ENCODE data around the gene TNFSF13.

- TF ChIP-seq, protein P1, sequence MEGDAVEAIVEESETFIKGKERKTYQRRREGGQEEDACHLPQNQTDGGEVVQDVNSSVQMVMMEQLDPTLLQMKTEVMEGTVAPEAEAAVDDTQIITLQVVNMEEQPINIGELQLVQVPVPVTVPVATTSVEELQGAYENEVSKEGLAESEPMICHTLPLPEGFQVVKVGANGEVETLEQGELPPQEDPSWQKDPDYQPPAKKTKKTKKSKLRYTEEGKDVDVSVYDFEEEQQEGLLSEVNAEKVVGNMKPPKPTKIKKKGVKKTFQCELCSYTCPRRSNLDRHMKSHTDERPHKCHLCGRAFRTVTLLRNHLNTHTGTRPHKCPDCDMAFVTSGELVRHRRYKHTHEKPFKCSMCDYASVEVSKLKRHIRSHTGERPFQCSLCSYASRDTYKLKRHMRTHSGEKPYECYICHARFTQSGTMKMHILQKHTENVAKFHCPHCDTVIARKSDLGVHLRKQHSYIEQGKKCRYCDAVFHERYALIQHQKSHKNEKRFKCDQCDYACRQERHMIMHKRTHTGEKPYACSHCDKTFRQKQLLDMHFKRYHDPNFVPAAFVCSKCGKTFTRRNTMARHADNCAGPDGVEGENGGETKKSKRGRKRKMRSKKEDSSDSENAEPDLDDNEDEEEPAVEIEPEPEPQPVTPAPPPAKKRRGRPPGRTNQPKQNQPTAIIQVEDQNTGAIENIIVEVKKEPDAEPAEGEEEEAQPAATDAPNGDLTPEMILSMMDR (IDR thresholded peaks at IDR 0.05; ENCODE audit: low read depth, low read length, poor library complexity, severe bottlenecking), result no peak
- TF ChIP-seq EZH2phosphoT487 (IDR thresholded peaks at IDR 0.05; ENCODE audit: borderline replicate concordance, low read length), result no peak
Observed at GRCh38 chr17:7538891-7539545, 19.5 kb upstream of the TNFSF13 start.
